HepG2 (cell line): ENCODE measurements around the gene CCL8. TPM values are rescaled to one million over a fixed set of nuclear protein-coding genes. Genes with fewer than 3 reads are reported as not detected.

Experiments
- ATAC-seq: fragments of 200-7000 bp; cut with Tn5 transposase; 3 replicates; pipeline ENCODE4 v1.9.1; 2020; ENCODE audit warnings: mild to moderate bottlenecking, moderate library complexity
- Bru-seq: library from RNA; stranded (reverse); fragments of 400-500 nt; gene quantifications from one replicate; lab custom pipeline; 2021; lab: Mats Ljungman, UMichigan
- BruChase-seq, 2 experiments: library from RNA; stranded (reverse); fragments of 400-500 nt; gene quantifications; one replicate each; lab custom pipeline; 2021; lab: Mats Ljungman, UMichigan
- BruUV-seq: library from RNA; stranded (reverse); fragments of 400-500 nt; replicated peaks from 2 replicates; lab custom pipeline; 2021; lab: Mats Ljungman, UMichigan
- CTCF ChIA-PET: fragments of 300-600 bp; formaldehyde crosslinking; extraction: SDS; loops from one replicate; lab custom pipeline; 2021; ENCODE audit warnings: low total read pairs, inconsistent platforms, low intra/inter-chr PET ratio; lab: Yijun Ruan, JAX
- POLR2A ChIA-PET: fragments of 350-600 bp; sonication (Branson Sonifier 250); formaldehyde crosslinking; loops from one replicate; lab custom pipeline; 2020; ENCODE audit warnings: antibody characterized with exemption, inconsistent platforms; lab: Yijun Ruan, JAX
- DNase-seq: peaks from one replicate; pipeline ENCODE4 v3.0.0-alpha.2; 2015; ENCODE audit warnings: low spot score
- FAIRE-seq: peaks from 3 replicates; lab custom pipeline; 2011; peaks lifted over from hg19 to GRCh38; lab: Jason Lieb, UNC
- H2AFZ ChIP-seq: one replicate; pipeline ENCODE4 v1.6.1; 2011; ENCODE audit warnings: low read length, inconsistent platforms
- H3K27ac ChIP-seq: fragments of 300-600 bp; 3 replicates; pipeline ENCODE4 v1.8.0; 2011; ENCODE audit warnings: mixed run types, mild to moderate bottlenecking, mixed read lengths, low read length, inconsistent platforms; ENCODE audit not compliant: insufficient read depth; ENCODE audit errors: extremely low read length
- H3K27me3 ChIP-seq, 2 experiments: fragments of 200-600 bp in 1 of 2; 2 replicates in 1 of 2; 3 replicates in 1 of 2; pipeline versions ENCODE4 v1.6.0 to v1.8.0; 2011; ENCODE audit warnings: low read length in 2 of 2, mild to moderate bottlenecking in 2 of 2, moderate library complexity in 2 of 2, inconsistent platforms in 1 of 2; ENCODE audit not compliant: insufficient read depth in 2 of 2, control insufficient read depth in 1 of 2
- H3K36me3 ChIP-seq, 2 experiments: fragments of 200-600 bp in 1 of 2; replicated peaks in 1 of 2; 2 replicates in 1 of 2; 3 replicates in 1 of 2; pipeline versions ENCODE4 v1.5.1 to v1.8.0; 2011; ENCODE audit warnings: low read length in 2 of 2, inconsistent platforms in 1 of 2; ENCODE audit not compliant: insufficient read depth in 2 of 2, control insufficient read depth in 1 of 2
- H3K4me1 ChIP-seq: 2 replicates; pipeline ENCODE4 v1.5.1; 2012; ENCODE audit warnings: low read length, inconsistent platforms; ENCODE audit not compliant: insufficient read depth
- H3K4me2 ChIP-seq: 2 replicates; pipeline ENCODE4 v1.6.0; 2011; ENCODE audit warnings: low read depth, low read length, inconsistent platforms
- H3K4me3 ChIP-seq, 3 experiments: fragments of 200-600 bp in 1 of 3; sonication (generic), shearing (Covaris generic) in 1 of 3; replicated peaks in 1 of 3; 2 replicates each; pipeline ENCODE4 v1.5.1; 2011 to 2016; ENCODE audit warnings: low read length in 3 of 3, inconsistent platforms in 2 of 3, low read depth in 2 of 3, mild to moderate bottlenecking in 2 of 3, control low read depth in 1 of 3, mixed read lengths in 1 of 3; ENCODE audit not compliant: insufficient read depth in 1 of 3
- H3K79me2 ChIP-seq: one replicate; pipeline ENCODE4 v1.6.1; 2011; ENCODE audit warnings: low read length, inconsistent platforms; ENCODE audit not compliant: insufficient read depth
- H3K9ac ChIP-seq: 2 replicates; pipeline ENCODE4 v1.6.0; 2011; ENCODE audit warnings: mild to moderate bottlenecking, low read depth, low read length, inconsistent platforms; ENCODE audit not compliant: insufficient read depth
- H3K9me3 ChIP-seq: 2 replicates; pipeline ENCODE4 v1.5.1; 2012; ENCODE audit warnings: mild to moderate bottlenecking, low read length
- H4K20me1 ChIP-seq: 2 replicates; pipeline ENCODE4 v1.6.0; 2011; ENCODE audit warnings: inconsistent platforms, mild to moderate bottlenecking, low read length, moderate library complexity; ENCODE audit not compliant: insufficient read depth
- ATF7 ChIP-seq, 2 experiments: fragments of 450-650 bp in 1 of 2; sonication (generic) in 1 of 2; formaldehyde crosslinking in 1 of 2; IDR thresholded peaks; 2 replicates each; pipeline versions ENCODE4 v1.4.0 to v1.6.1; 2016 to 2020; ENCODE audit warnings: antibody characterized with exemption in 1 of 2, mild to moderate bottlenecking in 1 of 2, missing genetic modification reagents in 1 of 2
- CREB1 ChIP-seq, 2 experiments: fragments of 450-650 bp in 1 of 2; IDR thresholded peaks; 2 replicates each; pipeline ENCODE4 v1.6.1; 2016 to 2017; ENCODE audit warnings: control low read depth in 1 of 2, mild to moderate bottlenecking in 1 of 2, missing compliant biosample characterization in 1 of 2, missing genetic modification characterization in 1 of 2
- ETS1 ChIP-seq: sonication (generic); formaldehyde crosslinking; IDR thresholded peaks from 2 replicates; pipeline ENCODE4 v1.4.0; 2020; ENCODE audit warnings: missing genetic modification reagents
- MAFF ChIP-seq: IDR thresholded peaks from 2 replicates; pipeline ENCODE4 v1.6.1; 2011; ENCODE audit warnings: low read depth, low read length, improper control_type of control experiment
- MAFK ChIP-seq, 2 experiments: IDR thresholded peaks in 1 of 2; conservative IDR thresholded peaks in 1 of 2; 2 replicates each; pipeline ENCODE4 v1.6.1; 2011; ENCODE audit warnings: improper control_type of control experiment in 2 of 2, low read length in 2 of 2
- WGBS: methylation state at CpG from one replicate; pipeline ENCODE4 v1.1.6; 2017; ENCODE audit warnings: low lambda C conversion rate; 5-methylcytosine and 5-hydroxymethylcytosine counted together
- in situ Hi-C: cut with HindIII; loops from 2 replicates; pipeline ENCODE4 v1.10.0; 2017; ENCODE audit warnings: low pct_unique_long_range_greater_than_20kb; ENCODE audit not compliant: extremely low pct_ligation_motif_present
- intact Hi-C: fragments of 100-400 bp; cut with micrococcal nuclease; formaldehyde crosslinking; loops from one replicate; pipeline ENCODE4 v1.10.0; 2022; ENCODE audit not compliant: unreplicated experiment
- long read RNA-seq, 2 experiments: library from RNA in 1 of 2; library from polyadenylated mRNA in 1 of 2; stranded (forward) in 1 of 2; unstranded in 1 of 2; transcript quantifications; one replicate each; pipeline ENCODE4 v2.0.0, GENCODE V29; 2019 to 2022
- polyA minus RNA-seq, 3 experiments: library from RNA; depleted of rRNA, polyadenylated mRNA; stranded (reverse); fragments of >200 nt; gene quantifications; 2 replicates each; pipeline ENCODE4 v1.2.3, GENCODE V29; 2011; ENCODE audit warnings: low replicate concordance in 1 of 3
- polyA plus RNA-seq, 8 experiments: library from polyadenylated mRNA; depleted of rRNA in 3 of 8; stranded (reverse) in 7 of 8; unstranded in 1 of 8; fragments of >200 nt; fragmentation: Illumina TruSeq in 4 of 8; extraction: Trizol in 4 of 8; gene quantifications; 2 replicates each; pipeline versions ENCODE4 v1.2.1 to v1.2.3, GENCODE V29; 2011 to 2016; ENCODE audit warnings: low read depth in 4 of 8, missing spikeins in 1 of 8, mixed read lengths in 1 of 8; ENCODE audit not compliant: insufficient read depth in 1 of 8
- total RNA-seq, 5 experiments: library from RNA; depleted of rRNA; stranded (reverse); fragments of >200 nt; fragmentation: Illumina TruSeq; extraction: Trizol; gene quantifications; 2 replicates each; pipeline ENCODE4 v1.2.3, GENCODE V29; 2016; ENCODE audit warnings: low read depth in 1 of 5

CCL8 gene
- not detected in 2 replicates for total RNA-seq (2016; rRNA removed; fragmentation: Illumina TruSeq; extraction: Trizol)
- not detected in 2 replicates for total RNA-seq (2016; cell fraction: cytosol; rRNA removed; fragmentation: Illumina TruSeq; extraction: Trizol; ENCODE audit: low read depth)
- not detected in 2 replicates for total RNA-seq (2016; cell fraction: insoluble cytoplasmic fraction; rRNA removed; fragmentation: Illumina TruSeq; extraction: Trizol)
- total RNA-seq (2016; cell fraction: membrane; rRNA removed; fragmentation: Illumina TruSeq; extraction: Trizol): not detected in 2 replicates
- total RNA-seq (2016; cell fraction: nucleus; rRNA removed; fragmentation: Illumina TruSeq; extraction: Trizol): not detected in 2 replicates
- polyA plus RNA-seq (2011; rRNA removed): not detected in 2 replicates
- polyA plus RNA-seq (2011; cell fraction: cytosol; rRNA removed): not detected in 2 replicates
- polyA plus RNA-seq (2011; cell fraction: nucleus; rRNA removed): not detected in 2 replicates
- not detected in 2 replicates for polyA plus RNA-seq (2012)
- not detected in 2 replicates for polyA plus RNA-seq (2016; cell fraction: cytosol; fragmentation: Illumina TruSeq; extraction: Trizol; ENCODE audit: low read depth)
- not detected in 2 replicates for polyA plus RNA-seq (2016; cell fraction: insoluble cytoplasmic fraction; fragmentation: Illumina TruSeq; extraction: Trizol; ENCODE audit: low read depth)
- polyA plus RNA-seq (2016; cell fraction: membrane; fragmentation: Illumina TruSeq; extraction: Trizol; ENCODE audit: low read depth): not detected in 2 replicates
- polyA plus RNA-seq (2016; cell fraction: nucleus; fragmentation: Illumina TruSeq; extraction: Trizol; ENCODE audit: insufficient read depth, low read depth): not detected in 2 replicates
- not detected in 2 replicates for polyA minus RNA-seq (2011; rRNA and poly(A)+ RNA removed; ENCODE audit: low replicate concordance)
- not detected in 2 replicates for polyA minus RNA-seq (2011; cell fraction: cytosol; rRNA and poly(A)+ RNA removed)
- polyA minus RNA-seq (2011; cell fraction: nucleus; rRNA and poly(A)+ RNA removed): not detected in 2 replicates
- not detected for Bru-seq, nascent RNA
- BruChase-seq, experiment 1, labeled RNA remaining after a 6-hour chase: not detected
- not detected for BruChase-seq, experiment 2, labeled RNA remaining after a 2-hour chase
- long read RNA-seq, experiment 1: 0 reads
- long read RNA-seq, experiment 2: 0 reads

GRCh38 chr17:34319039-34319483, at the start of gene CCL8:
CCL8 (plus strand) TSS chr17:34319435; CDS start chr17:34319502, 67 bp downstream.
- in situ Hi-C loops (no loop called here), intact Hi-C loops (no loop called here)
- H4K20me1 ChIP-seq: no peaks in the 10 kb centered on the region
- no peak within 1 kb of the TSS for H3K27ac ChIP-seq
- no peak within 1 kb of the TSS for H3K4me2 ChIP-seq
- no peaks in the 10 kb centered on the region for H3K36me3 ChIP-seq
- ChIA-PET CTCF (interaction anchor here (1.2 kb wide), 1 partner anchor 43 kb away, joined by 3 read pairs; no protein-coding TSS in a partner anchor), POLR2A (no interaction called here)
- BruUV-seq: no TSS peak
- 4% methylated on average over 2 of the region's 2 CpGs for WGBS
- no peak within 1 kb of the TSS for H2AFZ ChIP-seq
- FAIRE-seq (no peak), ATAC-seq (no peak), DNase-seq (no peak)
- H3K9me3 ChIP-seq: no peaks in the 10 kb centered on the region
- no peak within 1 kb of the TSS for H3K9ac ChIP-seq
- no peaks in the 10 kb centered on the region; a peak in 1 of 5 replicates for H3K27me3 ChIP-seq
- no peaks in the 10 kb centered on the region for H3K79me2 ChIP-seq
- H3K4me1 ChIP-seq: no peaks in the 10 kb centered on the region
- no peak within 1 kb of the TSS for H3K4me3 ChIP-seq
- TF ChIP-seq CREB1 (IDR thresholded peaks at IDR 0.05) (peak; percentile 82), CREB1 (CRISPR knock-in tag; IDR thresholded peaks at IDR 0.05) (no peak), MAFK (conservative IDR thresholded peaks at IDR 0.05 in 1 of 2, IDR thresholded peaks at IDR 0.05 in 1 of 2; ENCODE audit: low read length in 2 of 2) (peak; percentile 84 to 92), ETS1 (no peak), ATF7 (IDR thresholded peaks at IDR 0.05) (peak; percentile 72; the same call in 1 of the 2 replicates), ATF7 (CRISPR knock-in tag; IDR thresholded peaks at IDR 0.05) (no peak), MAFF (peak; percentile 87)
